GM21381 (cell line): ENCODE results near the gene ADAMTS13.
"Not testable (repeated sequence)": the region's sequence is repeated elsewhere in the genome, so short reads cannot be mapped to it uniquely, and the experiment has no call there.

ENCODE experiments used
- ATAC-seq: cut with Tn5 transposase; IDR thresholded peaks from one replicate; pipeline ENCODE4 v1.9.1; 2021; ENCODE audit warnings: mild to moderate bottlenecking, moderate library complexity; ENCODE audit not compliant: unreplicated experiment

ADAMTS13 gene

DNA sequence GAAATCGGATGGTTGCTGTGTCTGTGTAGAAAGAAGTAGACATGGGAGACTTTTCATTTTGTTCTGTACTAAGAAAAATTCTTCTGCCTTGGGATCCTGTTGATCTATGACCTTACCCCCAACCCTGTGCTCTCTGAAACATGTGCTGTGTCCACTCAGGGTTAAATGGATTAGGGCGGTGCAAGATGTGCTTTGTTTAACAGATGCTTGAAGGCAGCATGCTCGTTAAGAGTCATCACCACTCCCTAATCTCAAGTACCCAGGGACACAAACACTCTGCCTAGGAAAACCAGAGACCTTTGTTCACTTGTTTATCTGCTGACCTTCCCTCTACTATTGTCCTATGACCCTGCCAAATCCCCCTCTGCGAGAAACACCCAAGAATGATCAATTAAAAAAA, 30.7 kb upstream of the ADAMTS13 start:
- ATAC-seq: not testable (repeated sequence)

- not testable (repeated sequence) for ATAC-seq
Observed at GRCh38 chr9:133392308-133392707, 29.9 kb upstream of the ADAMTS13 start.

GRCh38 chr9:133393399-133393798, 28.8 kb upstream of the ADAMTS13 start:
- ATAC-seq: no peak

DNA sequence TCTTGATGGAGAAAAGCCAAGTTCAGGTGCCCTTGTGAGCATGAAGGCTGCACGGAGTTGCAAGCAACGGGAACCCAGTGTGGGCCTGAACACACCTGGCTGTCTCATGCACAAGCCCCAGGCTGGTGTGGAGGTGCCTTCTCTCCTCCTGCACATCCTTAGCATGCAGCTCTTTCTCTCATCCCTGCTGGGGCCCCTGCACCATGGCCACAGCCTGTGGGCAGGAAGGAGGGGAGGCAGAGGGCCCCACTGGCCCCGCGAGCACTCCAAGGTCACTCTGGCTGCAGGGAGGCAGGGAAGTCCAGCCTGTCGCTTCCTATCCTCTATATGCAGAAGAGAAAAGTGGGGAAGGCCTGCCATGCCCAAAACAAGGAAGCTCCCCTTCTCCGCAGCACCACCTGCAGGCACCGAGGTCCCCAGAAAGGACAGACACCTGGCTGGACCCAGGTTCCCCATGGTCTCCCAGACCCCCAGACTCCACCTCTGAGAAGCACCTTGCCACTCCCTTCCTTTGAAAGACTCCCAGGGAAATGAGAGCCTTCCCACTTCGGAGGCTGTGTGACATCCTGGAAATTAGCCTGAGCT, 27.4 kb upstream of the ADAMTS13 start:
- ATAC-seq: no peak

DNA sequence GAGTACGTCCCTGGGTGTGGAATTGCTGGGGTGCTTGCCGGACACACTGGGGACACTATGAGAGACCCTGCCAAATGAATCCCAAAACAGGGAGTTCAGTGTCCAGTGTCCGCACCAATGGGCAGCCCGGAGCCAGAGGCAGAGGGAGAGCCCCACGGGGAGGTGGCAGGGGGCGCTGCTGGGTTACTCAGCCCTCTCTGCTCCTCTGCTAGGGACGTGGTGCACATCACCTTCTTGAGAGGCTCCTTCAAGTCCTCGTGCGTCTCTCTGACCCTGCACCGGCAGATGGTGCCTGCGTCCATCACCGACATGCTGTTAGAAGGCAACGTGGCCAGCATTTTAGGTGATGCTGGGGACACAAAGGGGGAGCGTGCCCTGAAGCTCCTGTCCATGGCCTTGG, 25.2 kb upstream of the ADAMTS13 start:
- ATAC-seq: no peak

DNA sequence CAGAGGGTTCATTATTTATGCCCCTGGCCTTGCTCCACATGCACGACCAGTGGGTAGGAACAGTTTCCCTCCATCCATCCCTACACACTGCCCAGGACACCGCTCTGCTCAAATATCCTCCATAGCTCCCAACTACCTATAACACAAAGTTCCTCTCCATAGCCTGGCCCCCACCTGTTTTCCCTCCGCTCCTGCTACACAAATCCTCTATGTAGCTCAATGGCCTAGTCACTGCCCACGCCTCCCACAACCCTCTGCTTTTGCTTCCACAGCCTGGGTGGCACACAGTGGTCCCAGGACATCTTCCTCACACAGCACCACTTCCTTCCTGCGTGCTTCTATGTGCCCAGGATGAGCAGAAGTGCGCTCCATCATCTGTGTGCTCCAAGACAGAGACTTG, 24.8 kb upstream of the ADAMTS13 start:
- ATAC-seq: no peak

DNA sequence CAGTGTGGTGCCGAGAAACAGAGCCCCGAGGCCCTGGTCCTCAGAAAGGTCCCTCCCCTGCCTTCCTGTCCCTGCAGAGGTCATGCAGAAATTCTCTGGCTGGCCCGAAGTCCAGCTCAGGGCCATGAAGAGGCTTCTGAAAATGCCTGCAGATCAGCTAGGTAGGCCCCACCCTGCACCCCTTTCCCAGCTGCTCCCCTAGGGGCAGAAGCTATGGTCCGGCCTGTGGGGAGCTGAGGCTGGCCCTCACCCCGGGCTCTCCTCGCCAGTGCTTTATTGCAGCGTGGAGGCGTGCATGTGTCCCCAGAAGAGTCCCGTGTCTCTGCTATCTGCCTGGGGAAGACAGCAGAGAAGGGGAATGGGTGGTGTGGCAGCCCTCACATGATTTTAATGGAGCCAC, 24.3 kb upstream of the ADAMTS13 start:
- ATAC-seq: no peak

- ATAC-seq: no peak
Observed at GRCh38 chr9:133400292-133400691, 21.9 kb upstream of the ADAMTS13 start.

GRCh38 chr9:133401588-133401987, 20.6 kb upstream of the ADAMTS13 start:
- no peak for ATAC-seq

- no peak for ATAC-seq
Observed at GRCh38 chr9:133402689-133403088, 19.5 kb upstream of the ADAMTS13 start.

- ATAC-seq: no peak
Observed at GRCh38 chr9:133403766-133404453, 18.3 kb upstream of the ADAMTS13 start.

DNA sequence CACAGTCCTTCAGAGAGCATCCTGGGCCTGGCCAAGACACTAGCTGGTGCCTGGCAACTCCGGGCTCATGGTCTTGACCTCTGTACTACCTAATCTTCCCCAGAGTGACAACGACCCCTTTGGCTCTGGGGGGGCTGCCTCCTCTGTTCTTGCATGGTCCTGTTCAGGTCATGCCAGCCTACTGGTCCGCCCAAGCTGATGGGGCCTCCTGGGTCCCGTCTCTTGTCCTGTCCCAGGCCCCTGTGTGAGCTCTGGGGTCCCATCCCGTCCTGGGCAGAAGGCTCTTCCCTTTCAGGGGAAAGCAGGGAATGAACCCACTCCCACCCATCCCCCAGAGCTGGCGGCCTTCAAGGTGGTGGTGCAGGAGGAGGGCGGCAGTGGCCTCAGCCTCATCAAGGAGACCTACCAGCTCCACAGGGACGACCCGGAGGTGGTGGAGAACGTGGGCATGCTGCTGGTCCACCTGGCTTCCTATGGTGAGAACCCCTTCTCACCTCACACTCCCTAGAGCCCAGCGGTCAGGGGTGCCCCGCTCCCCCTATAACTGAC, 17.6 kb upstream of the ADAMTS13 start:
- no peak for ATAC-seq

- ATAC-seq: no peak
Observed at GRCh38 chr9:133405508-133406438, 16.4 kb upstream of the ADAMTS13 start.

GRCh38 chr9:133406480-133407307, 15.5 kb upstream of the ADAMTS13 start:
- no peak for ATAC-seq

GRCh38 chr9:133408042-133408441, 14.1 kb upstream of the ADAMTS13 start:
- no peak for ATAC-seq

DNA sequence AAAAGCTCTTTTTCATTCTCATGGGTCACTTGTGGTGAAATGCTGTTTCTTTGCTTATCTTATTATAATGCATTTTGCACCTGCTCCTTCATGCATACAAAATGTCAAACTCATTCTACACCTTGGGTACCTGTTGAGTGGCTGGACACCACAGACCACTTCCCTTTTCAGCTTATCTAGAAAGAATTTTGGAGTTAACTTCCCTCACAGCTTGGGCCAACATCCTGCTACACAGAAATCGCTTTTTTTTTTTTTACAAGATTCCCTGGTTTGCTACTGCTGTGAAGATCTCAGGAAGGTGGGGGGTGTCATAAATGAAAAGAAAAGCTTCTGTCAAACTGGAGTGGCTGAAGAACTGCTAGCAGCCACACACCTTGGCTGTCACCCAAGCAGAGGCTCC, 7.0 kb upstream of the ADAMTS13 start:
- ATAC-seq: no peak

DNA sequence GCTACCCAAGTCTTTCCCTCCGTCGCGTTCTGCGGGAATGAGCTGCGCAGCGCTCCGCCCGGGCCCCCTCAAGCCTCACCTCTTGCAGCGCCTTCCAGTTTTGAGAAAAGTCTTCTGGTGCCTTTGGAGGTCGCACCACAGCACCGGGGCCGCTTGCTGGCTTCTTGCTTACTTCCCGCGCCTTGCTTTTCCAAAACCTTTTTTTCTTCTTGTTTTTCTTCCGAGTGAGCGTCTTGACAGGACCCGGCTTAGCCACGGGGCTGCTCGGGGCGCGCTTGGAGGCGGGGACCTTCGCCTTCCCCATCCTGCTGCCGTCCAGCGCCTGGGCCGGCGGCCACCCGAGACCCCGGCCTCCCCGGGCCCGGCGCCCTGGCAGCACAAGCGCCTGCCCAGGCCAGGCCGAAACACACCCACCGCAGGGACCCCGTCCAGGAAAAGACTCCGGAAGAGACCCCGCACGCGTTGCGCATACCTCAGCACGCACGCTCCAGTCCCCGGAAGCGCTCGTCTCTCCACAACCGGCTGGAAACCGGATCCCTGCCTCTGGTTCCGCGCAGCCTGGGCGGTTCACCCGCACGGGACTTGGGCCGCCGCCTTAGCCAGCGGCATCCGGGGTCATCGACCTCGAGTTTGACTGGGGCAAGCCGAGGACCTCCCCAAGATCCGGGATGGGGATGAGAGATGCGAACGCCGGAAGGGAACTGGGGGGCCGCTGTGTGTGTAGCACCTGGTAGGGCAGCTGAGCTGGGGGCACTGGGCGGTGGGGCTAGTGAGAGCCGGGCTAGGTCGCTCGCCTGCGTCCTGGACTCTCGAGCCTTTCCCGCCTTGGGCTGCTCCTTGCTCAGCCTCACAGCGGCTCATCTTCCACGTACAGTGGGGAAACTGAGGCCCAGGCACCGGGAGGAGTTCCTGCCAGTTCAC, 4.4 kb upstream of the ADAMTS13 start, which contains the start of gene REXO4:
TSS of gene REXO4 (minus strand) at position 470 of the 921 bp plus-strand sequence. CDS start at position 304, 166 bp downstream.
- ATAC-seq: peak; percentile 79

GRCh38 chr9:133419005-133419404, 3.2 kb upstream of the ADAMTS13 start:
- no peak for ATAC-seq

GRCh38 chr9:133420392-133420827, 1.8 kb upstream of the ADAMTS13 start:
- no peak for ATAC-seq
